Activated naive CD8-positive, alpha-beta T cell treated with anti-CD3 and anti-CD28 coated beads for 36 hours (primary cell): Measurements from ENCODE around the gene DLGAP3. TPM values are rescaled to one million over a fixed set of nuclear protein-coding genes. Genes with fewer than 3 reads are reported as not detected.

Experiments used
- DNase-seq: peaks from one replicate; pipeline ENCODE4 v3.0.0; 2021
- H3K27ac Mint-ChIP-seq: one replicate; pipeline ENCODE4 v1.8.0; 2022; ENCODE audit warnings: mild to moderate bottlenecking, moderate library complexity, mixed read lengths
- H3K27me3 Mint-ChIP-seq: one replicate; pipeline ENCODE4 v1.8.0; 2022; ENCODE audit warnings: mild to moderate bottlenecking, mixed read lengths
- H3K36me3 Mint-ChIP-seq: one replicate; pipeline ENCODE4 v1.8.0; 2021; ENCODE audit warnings: mild to moderate bottlenecking, mixed read lengths
- H3K4me1 Mint-ChIP-seq: one replicate; pipeline ENCODE4 v1.8.0; 2021; ENCODE audit warnings: mixed read lengths
- H3K4me3 Mint-ChIP-seq: one replicate; pipeline ENCODE4 v1.8.0; 2022; ENCODE audit warnings: mild to moderate bottlenecking, moderate library complexity, mixed read lengths
- H3K9me3 Mint-ChIP-seq: one replicate; pipeline ENCODE4 v1.8.0; 2022; ENCODE audit warnings: mixed read lengths
- total RNA-seq, 2 experiments: library from RNA; stranded (reverse); gene quantifications; one replicate each; pipeline ENCODE4 v1.2.3, GENCODE V29; 2021

Gene DLGAP3
- total RNA-seq, 2 experiments from 2014 or later, result 0.74 to 0.91 TPM

DNA sequence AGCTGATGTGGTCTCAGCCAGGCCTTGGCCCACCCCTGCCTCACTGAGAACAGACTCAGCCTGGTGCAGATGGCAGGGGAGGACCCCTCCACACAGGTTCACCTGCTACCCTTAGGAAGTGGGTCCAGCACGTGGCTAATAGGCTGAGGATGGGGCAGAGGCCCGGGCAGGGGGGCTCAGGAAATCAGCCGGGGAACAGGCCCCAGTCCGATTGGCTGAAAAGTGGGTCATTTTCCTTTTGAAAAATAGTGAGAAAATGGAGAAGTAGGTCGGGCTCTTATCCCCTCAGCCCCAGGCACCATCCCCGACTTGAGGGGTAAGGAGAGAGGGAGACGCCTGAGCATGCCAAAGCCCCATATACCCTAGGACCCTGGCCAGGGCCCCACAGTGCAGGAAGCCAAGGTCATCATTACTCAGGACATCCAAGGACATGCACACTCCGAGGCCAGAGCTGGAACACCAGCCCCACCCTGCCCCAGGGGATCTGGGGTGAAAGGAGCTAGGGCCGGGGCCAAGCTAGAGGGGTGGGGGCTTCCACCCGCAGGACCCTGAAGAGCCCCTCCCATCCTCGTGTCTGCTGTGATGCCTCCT lies 11.0 kb downstream of the DLGAP3 start:
- Mint-ChIP-seq H3K9me3 (no peaks in the 10 kb centered on the region), H3K4me3 (no peak overlapping the region), H3K27ac (no peak overlapping the region)

DNA sequence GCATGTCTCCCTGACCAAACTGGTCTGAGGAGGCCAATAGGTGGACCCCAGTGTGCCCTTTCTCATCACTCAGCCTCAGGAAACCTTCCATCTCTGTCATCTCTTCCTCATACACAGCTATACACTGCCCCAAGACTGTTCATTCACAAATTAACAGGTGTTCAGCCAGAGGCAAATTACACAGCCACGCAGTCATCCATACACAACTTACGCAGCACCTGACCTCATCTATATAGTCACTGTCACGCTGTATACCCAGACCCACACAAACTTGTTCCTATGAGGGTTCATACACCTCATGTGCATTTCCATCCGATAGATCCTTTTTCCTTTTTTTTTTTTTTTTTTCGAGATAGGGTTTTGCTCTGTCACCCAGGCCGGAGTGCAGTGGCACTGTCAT lies 12.4 kb downstream of the DLGAP3 start:
- peaks cover 3% of the 10 kb centered on the region for H3K4me1 Mint-ChIP-seq
- no peak overlapping the region for H3K27ac Mint-ChIP-seq
- DNase-seq, result no peak
- H3K9me3 Mint-ChIP-seq, result no peaks in the 10 kb centered on the region
- H3K36me3 Mint-ChIP-seq, result no peaks in the 10 kb centered on the region
- H3K27me3 Mint-ChIP-seq, result peaks cover 32% of the 10 kb centered on the region
- H3K4me3 Mint-ChIP-seq, result no peak overlapping the region

More for the DNA sequence above, 11.0 kb downstream of the DLGAP3 start:
- peaks cover 3% of the 10 kb centered on the region for H3K4me1 Mint-ChIP-seq
- H3K27me3 Mint-ChIP-seq, result peaks cover 45% of the 10 kb centered on the region
- DNase-seq, result no peak
- H3K36me3 Mint-ChIP-seq, result no peaks in the 10 kb centered on the region

DNA sequence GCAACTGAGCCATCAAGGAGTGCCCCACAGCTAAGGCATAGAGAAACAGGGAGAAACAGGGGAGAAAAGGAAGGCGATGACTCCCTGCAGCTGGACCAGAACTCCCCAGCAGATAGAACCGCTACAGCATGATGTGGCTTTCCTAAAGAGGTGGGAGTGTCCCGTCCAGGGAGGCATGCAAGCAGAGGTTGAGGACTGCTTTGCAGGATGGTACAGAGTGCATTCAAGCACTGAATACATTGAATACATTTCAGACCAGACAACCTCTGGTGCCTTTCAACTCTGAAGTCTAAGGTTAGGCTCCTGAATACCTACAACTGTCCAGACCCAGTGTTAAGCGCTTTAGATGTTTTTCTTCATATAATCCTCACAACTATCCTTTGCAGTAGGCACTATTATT lies 13.3 kb downstream of the DLGAP3 start:
- Mint-ChIP-seq H3K4me1 (peaks cover 3% of the 10 kb centered on the region), H3K9me3 (no peaks in the 10 kb centered on the region), H3K27ac (no peak overlapping the region), H3K27me3 (peaks cover 29% of the 10 kb centered on the region), H3K36me3 (no peaks in the 10 kb centered on the region), H3K4me3 (no peak overlapping the region)
- no peak for DNase-seq

GRCh38 chr1:34915521-34915920 lies 13.9 kb downstream of the DLGAP3 start:
- DNase-seq, result no peak
- Mint-ChIP-seq H3K36me3 (no peaks in the 10 kb centered on the region), H3K27ac (no peak overlapping the region), H3K4me3 (no peak overlapping the region), H3K27me3 (peaks cover 24% of the 10 kb centered on the region), H3K4me1 (peaks cover 3% of the 10 kb centered on the region), H3K9me3 (no peaks in the 10 kb centered on the region)

GRCh38 chr1:34914958-34915357 lies 14.5 kb downstream of the DLGAP3 start:
- Mint-ChIP-seq H3K27me3 (peaks cover 18% of the 10 kb centered on the region), H3K4me3 (no peak overlapping the region), H3K9me3 (no peaks in the 10 kb centered on the region), H3K27ac (no peak overlapping the region), H3K36me3 (no peaks in the 10 kb centered on the region), H3K4me1 (peaks cover 3% of the 10 kb centered on the region)
- no peak for DNase-seq

DNA sequence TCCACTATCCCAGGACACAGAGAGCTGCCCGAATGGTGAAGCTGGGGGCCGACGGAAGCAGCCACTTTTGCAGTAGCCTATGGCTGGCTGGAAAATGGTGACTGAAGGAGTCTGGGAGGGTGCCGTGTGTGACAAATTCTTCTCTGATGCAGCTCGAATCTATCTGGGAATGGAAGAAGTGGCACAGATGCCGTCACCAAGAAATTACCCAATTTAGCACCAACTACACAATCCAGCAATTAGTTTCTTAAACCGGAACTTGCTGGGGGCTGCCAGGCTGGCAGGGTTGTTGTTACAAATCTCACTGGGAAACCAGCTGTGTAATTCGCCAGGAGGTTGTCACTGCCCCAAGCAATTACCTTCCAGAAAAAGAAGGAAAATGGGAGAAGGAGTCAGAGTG lies 18.0 kb downstream of the DLGAP3 start:
- H3K27me3 Mint-ChIP-seq, result peaks cover 8% of the 10 kb centered on the region
- no peak overlapping the region for H3K4me3 Mint-ChIP-seq
- H3K36me3 Mint-ChIP-seq, result no peaks in the 10 kb centered on the region
- H3K27ac Mint-ChIP-seq, result no peak overlapping the region
- no peak for DNase-seq
- no peaks in the 10 kb centered on the region for H3K4me1 Mint-ChIP-seq
- no peaks in the 10 kb centered on the region for H3K9me3 Mint-ChIP-seq

GRCh38 chr1:34910425-34910824 lies 19.0 kb downstream of the DLGAP3 start:
- DNase-seq, result no peak
- no peaks in the 10 kb centered on the region for H3K4me1 Mint-ChIP-seq
- no peak overlapping the region for H3K4me3 Mint-ChIP-seq
- H3K27me3 Mint-ChIP-seq, result peaks cover 12% of the 10 kb centered on the region
- no peaks in the 10 kb centered on the region for H3K36me3 Mint-ChIP-seq
- H3K27ac Mint-ChIP-seq, result no peak overlapping the region
- no peaks in the 10 kb centered on the region for H3K9me3 Mint-ChIP-seq

DNA sequence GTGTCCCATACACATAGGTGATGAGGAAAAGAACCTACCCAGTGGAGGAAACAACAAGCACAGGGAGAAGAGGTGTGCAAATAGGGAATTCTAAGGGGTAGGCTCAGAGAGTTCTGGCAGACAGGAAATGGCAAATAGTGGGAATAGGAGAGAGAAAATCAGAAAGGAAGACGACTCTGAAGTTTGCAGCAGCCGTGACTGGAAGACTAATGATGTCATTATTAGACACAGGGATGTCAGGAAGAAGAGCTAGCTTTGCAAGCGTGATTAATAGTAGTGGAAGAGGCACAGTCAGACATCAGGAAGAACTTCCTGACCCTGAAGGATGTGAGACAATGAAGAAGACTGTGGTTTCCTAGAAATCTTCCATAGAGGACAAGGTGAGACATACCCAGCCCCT lies 21.1 kb downstream of the DLGAP3 start:
- no peaks in the 10 kb centered on the region for H3K9me3 Mint-ChIP-seq
- H3K36me3 Mint-ChIP-seq, result no peaks in the 10 kb centered on the region
- no peak overlapping the region for H3K4me3 Mint-ChIP-seq
- H3K27ac Mint-ChIP-seq, result no peak overlapping the region
- no peak for DNase-seq
- H3K4me1 Mint-ChIP-seq, result no peaks in the 10 kb centered on the region
- H3K27me3 Mint-ChIP-seq, result peaks cover 12% of the 10 kb centered on the region

DNA sequence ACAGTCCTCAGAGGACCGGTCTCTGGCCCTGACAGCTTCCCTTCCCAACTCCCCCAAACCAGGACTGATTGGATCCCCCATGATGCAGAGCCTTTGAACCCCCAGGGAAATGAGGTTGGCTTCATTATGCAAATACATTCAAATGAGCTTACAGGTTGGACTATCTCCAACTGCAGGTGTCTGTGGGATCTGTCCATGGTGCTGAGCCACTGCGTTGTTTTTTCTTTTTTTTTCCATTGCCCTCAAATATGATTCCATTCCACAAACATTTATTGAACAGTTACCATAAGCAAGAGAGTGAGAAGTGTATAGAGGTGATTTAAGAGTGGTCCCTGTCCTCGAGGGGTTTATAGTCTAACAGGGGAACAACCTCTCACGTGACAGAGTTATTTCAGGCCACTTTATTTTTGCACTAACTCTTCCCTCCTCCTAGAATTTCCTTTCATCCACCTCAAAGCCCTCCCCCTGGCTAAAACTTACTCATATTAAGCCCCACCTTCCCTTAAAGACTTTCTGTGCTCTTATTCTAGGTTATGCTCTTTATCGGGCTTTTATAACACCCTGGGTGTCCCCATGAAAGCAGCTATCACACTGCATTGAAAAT lies 21.9 kb downstream of the DLGAP3 start:
- Mint-ChIP-seq H3K27ac (no peak overlapping the region), H3K27me3 (peaks cover 12% of the 10 kb centered on the region), H3K4me3 (no peak overlapping the region), H3K4me1 (no peaks in the 10 kb centered on the region), H3K36me3 (no peaks in the 10 kb centered on the region), H3K9me3 (no peaks in the 10 kb centered on the region)
- no peak for DNase-seq

GRCh38 chr1:34906756-34907155 lies 22.7 kb downstream of the DLGAP3 start:
- peaks cover 12% of the 10 kb centered on the region for H3K27me3 Mint-ChIP-seq
- H3K4me3 Mint-ChIP-seq, result no peak overlapping the region

GRCh38 chr1:34906222-34906621 lies 23.2 kb downstream of the DLGAP3 start:
- Mint-ChIP-seq H3K4me3 (no peak overlapping the region), H3K9me3 (no peaks in the 10 kb centered on the region), H3K4me1 (no peaks in the 10 kb centered on the region), H3K27me3 (peaks cover 12% of the 10 kb centered on the region), H3K27ac (no peak overlapping the region), H3K36me3 (no peaks in the 10 kb centered on the region)
- DNase-seq, result no peak

More at GRCh38 chr1:34906756-34907155, 22.7 kb downstream of the DLGAP3 start:
- no peak for DNase-seq
- no peaks in the 10 kb centered on the region for H3K4me1 Mint-ChIP-seq
- no peak overlapping the region for H3K27ac Mint-ChIP-seq
- no peaks in the 10 kb centered on the region for H3K9me3 Mint-ChIP-seq
- H3K36me3 Mint-ChIP-seq, result no peaks in the 10 kb centered on the region

GRCh38 chr1:34905098-34905459 lies 24.4 kb downstream of the DLGAP3 start:
- H3K27me3 Mint-ChIP-seq, result peaks cover 20% of the 10 kb centered on the region
- no peaks in the 10 kb centered on the region for H3K36me3 Mint-ChIP-seq
- H3K4me3 Mint-ChIP-seq, result no peak overlapping the region
- no peak for DNase-seq
- no peaks in the 10 kb centered on the region for H3K9me3 Mint-ChIP-seq
- no peaks in the 10 kb centered on the region for H3K4me1 Mint-ChIP-seq
- H3K27ac Mint-ChIP-seq, result no peak overlapping the region

DNA sequence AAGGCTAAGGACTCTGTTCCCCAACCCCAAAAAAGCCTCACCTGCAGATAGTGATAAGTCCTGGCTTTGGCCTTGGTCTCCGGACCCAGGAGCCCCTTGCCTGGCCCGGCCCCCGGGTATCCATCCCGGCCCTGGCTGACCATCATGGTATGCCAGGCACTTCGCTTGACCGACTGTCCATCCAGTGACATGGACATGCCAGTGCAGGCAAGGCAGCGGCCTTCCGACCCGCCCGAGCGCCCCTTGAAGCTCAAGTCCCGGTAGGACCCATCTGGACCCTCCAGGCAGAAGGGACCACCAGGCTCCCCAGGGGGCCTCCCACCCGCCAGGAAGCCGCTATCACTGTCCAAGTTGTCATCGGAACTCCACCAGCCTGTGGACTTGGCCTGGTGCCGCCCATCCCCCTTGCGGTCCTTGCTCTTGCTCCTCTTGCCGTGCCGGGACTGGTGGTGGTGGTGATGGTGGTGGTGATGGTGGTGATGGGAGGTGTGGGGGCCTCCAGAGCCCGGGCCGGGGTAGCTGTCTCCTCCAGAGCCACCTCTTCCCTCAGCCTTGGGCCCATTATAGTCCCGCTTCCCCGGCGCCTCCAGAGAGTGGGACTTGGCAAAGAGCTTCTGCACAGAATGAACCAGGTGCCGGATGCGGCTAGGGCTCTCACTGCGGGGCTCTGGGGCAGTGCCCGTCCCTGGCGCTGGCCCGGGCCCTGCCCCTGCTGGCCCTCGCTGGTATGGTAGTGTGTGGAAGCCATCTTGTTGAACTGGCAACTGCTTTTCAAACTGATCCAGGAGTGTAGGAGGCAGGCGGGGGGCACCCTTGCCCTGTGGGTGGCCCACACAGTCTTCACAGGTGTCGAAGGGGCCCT lies 25.0 kb downstream of the DLGAP3 start:
- Mint-ChIP-seq H3K27ac (no peak overlapping the region), H3K27me3 (peaks cover 20% of the 10 kb centered on the region), H3K9me3 (no peaks in the 10 kb centered on the region), H3K4me1 (no peaks in the 10 kb centered on the region), H3K4me3 (no peak overlapping the region), H3K36me3 (no peaks in the 10 kb centered on the region)
- DNase-seq, result no peak

DNA sequence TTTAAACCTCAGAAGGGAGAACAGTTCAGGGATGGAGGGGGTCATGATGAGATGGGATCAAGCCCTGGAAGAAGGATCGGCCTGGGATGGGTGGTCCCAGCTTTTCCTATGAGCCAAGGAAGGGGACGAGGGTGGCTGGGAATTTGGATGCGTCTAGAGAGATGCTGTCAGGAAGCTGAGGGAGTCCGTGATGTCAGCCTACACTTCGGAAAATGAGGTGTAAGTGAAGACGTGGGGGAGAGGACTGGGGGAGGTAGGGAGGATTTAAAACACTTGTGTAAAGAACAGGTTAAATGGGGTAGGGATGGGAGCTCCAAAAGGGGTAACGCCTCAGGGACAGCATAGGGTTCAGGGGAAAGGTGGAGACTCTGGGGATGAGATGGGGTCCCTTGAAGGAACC lies 27.5 kb downstream of the DLGAP3 start:
- H3K4me3 Mint-ChIP-seq, result no peak overlapping the region
- H3K36me3 Mint-ChIP-seq, result no peaks in the 10 kb centered on the region
- DNase-seq, result no peak
- peaks cover 13% of the 10 kb centered on the region for H3K27me3 Mint-ChIP-seq
- H3K9me3 Mint-ChIP-seq, result no peaks in the 10 kb centered on the region
- H3K4me1 Mint-ChIP-seq, result no peaks in the 10 kb centered on the region
- H3K27ac Mint-ChIP-seq, result no peak overlapping the region

- H3K27ac Mint-ChIP-seq, result no peak overlapping the region
- H3K36me3 Mint-ChIP-seq, result no peaks in the 10 kb centered on the region
- no peak overlapping the region for H3K4me3 Mint-ChIP-seq
- H3K4me1 Mint-ChIP-seq, result no peaks in the 10 kb centered on the region
- H3K9me3 Mint-ChIP-seq, result no peaks in the 10 kb centered on the region
- H3K27me3 Mint-ChIP-seq, result peaks cover 8% of the 10 kb centered on the region
- no peak for DNase-seq
Measured at GRCh38 chr1:34900775-34901502, 28.5 kb downstream of the DLGAP3 start.
